ENCODE results near the gene CARMIL3.

Gene CARMIL3

GRCh38 chr14:24117179-24117578 is 65.4 kb downstream of the CARMIL3 start:
- DNase-seq = no peak

All from NCI-H187 (cell line).